Ovary (tissue), 9 donors: ENCODE data around the gene PRICKLE1. TPM values are rescaled to one million over a fixed set of nuclear protein-coding genes. Genes with fewer than 3 reads are reported as not detected.

Experiments
- DNase-seq, 5 donors: peaks; one replicate each; pipeline ENCODE4 v3.0.0-alpha.2; 2019 to 2020
- H3K27ac ChIP-seq, 2 donors: fragments of 200-600 bp; one replicate each; pipeline versions ENCODE4 v1.5.1 to v1.8.0; 2019 to 2022
- H3K27me3 ChIP-seq: fragments of 200-600 bp; one replicate; pipeline ENCODE4 v1.8.0; 2022
- H3K36me3 ChIP-seq: fragments of 200-600 bp; sonication (generic); one replicate; pipeline ENCODE4 v1.5.1; 2019
- H3K4me1 ChIP-seq: one replicate; pipeline ENCODE4 v1.8.1; 2013; ENCODE audit warnings: mild to moderate bottlenecking, moderate library complexity; ENCODE audit not compliant: insufficient read depth
- H3K4me3 ChIP-seq: fragments of 200-600 bp; sonication (generic); one replicate; pipeline ENCODE4 v1.5.1; 2017
- H3K9me3 ChIP-seq, 2 donors: fragments of 200-600 bp in 1 of 2; sonication (generic) in 1 of 2; one replicate each; pipeline versions ENCODE4 v1.5.1 to v1.8.1; 2013 to 2019; ENCODE audit warnings: mild to moderate bottlenecking in 1 of 2, moderate library complexity in 1 of 2
- EP300 ChIP-seq: sonication (generic); formaldehyde crosslinking; IDR thresholded peaks from one replicate; pipeline ENCODE4 v1.6.1; 2017; ENCODE audit warnings: antibody characterized with exemption
- POLR2A ChIP-seq: fragments of 450-650 bp; IDR thresholded peaks from one replicate; pipeline ENCODE4 v1.6.1; 2017; ENCODE audit warnings: antibody characterized with exemption, mild to moderate bottlenecking, moderate library complexity
- WGBS, 3 donors: extraction: QIAGEN DNeasy Blood & Tissue Kit in 1 of 3; methylation state at CpG; one replicate each; pipeline versions ENCODE4 v1.1.5 to v1.1.7; 2013 to 2017; 5-methylcytosine and 5-hydroxymethylcytosine counted together
- intact Hi-C, 4 donors: fragments of 100-400 bp; cut with DNase I; formaldehyde crosslinking; loops; one replicate each; pipeline versions ENCODE4 v1.11.0 to v1.15.1; 2022 to 2023
- polyA plus RNA-seq, 2 donors: library from polyadenylated mRNA; stranded (reverse); fragments of 200-250 nt in 1 of 2; fragments of 350-450 nt in 1 of 2; fragmentation: Illumina TruSeq in 1 of 2; extraction: RNeasy Lipid Tissue Mini Kit (QIAGEN cat#74804) in 1 of 2; gene quantifications; one replicate each; pipeline ENCODE4 v1.2.3, GENCODE V29; 2013 to 2014
- total RNA-seq, 7 donors: library from RNA; depleted of rRNA in 2 of 7; stranded (reverse); fragments of >200 nt in 2 of 7; fragmentation: NEBNext Ultra II Directional in 3 of 7; extraction: Animal tissue kit (Norgen Biotek cat#: 25700) in 3 of 7; gene quantifications; one replicate each; pipeline versions ENCODE4 v1.1.0 to v1.2.4, GENCODE V29; 2016 to 2023
- TF ChIP-seq, protein P1 (sequence below), 3 donors: fragments of 450-650 bp in 2 of 3; fragments of 200-600 bp in 1 of 3; IDR thresholded peaks; one replicate each; pipeline versions ENCODE4 v1.5.1 to v1.8.0; 2016 to 2022; ENCODE audit warnings: antibody characterized with exemption in 3 of 3, mild to moderate bottlenecking in 1 of 3
- donor health status: DM: no; HTN: no; CAD: no; lungs with moderate emphysema.
- donor health status: DM: no; HTN: no; CAD: no.
- donor health status: Bipolar disorder and iron deficiency.
- donor health status: DM: yes; HTN: yes; CAD: no.
- donor health status: DM: no; HTN: no; CAD: no.
- donor health status: DM: yes; HTN: yes; CAD: no.

Gene PRICKLE1
- total and polyA plus RNA-seq, 9 donors = 12.5 to 35.2 (median 22.5) TPM

GRCh38 chr12:42609605-42610004 lies 20.1 kb upstream of the PRICKLE1 start:
- 76 to 80% (median 78%) methylated on average over 8 of the region's 8 CpGs for WGBS, 3 donors
- Histone ChIP-seq H3K9me3 (no peaks in the 10 kb centered on the region), H3K27me3 (no peaks in the 10 kb centered on the region), H3K4me1 (peaks cover 3% of the 10 kb centered on the region), H3K36me3 (no peaks in the 10 kb centered on the region), H3K4me3 (no peak overlapping the region), H3K27ac (no peak overlapping the region)
- TF ChIP-seq POLR2A = no peak
- no peak for TF ChIP-seq EP300
- no peak for DNase-seq
- intact Hi-C loops = no loop called here

- H3K36me3 ChIP-seq = no peaks in the 10 kb centered on the region
- H3K9me3 ChIP-seq = no peaks in the 10 kb centered on the region
- DNase-seq = no peak
- no peak overlapping the region for H3K4me3 ChIP-seq
- WGBS, 3 donors = 58 to 84% (median 69%) methylated on average over 11 of the region's 11 CpGs
- peaks cover 3% of the 10 kb centered on the region for H3K4me1 ChIP-seq
- no peak overlapping the region for H3K27ac ChIP-seq
- H3K27me3 ChIP-seq = no peaks in the 10 kb centered on the region
- TF ChIP-seq POLR2A (no peak), EP300 (no peak)
- TF ChIP-seq, protein P1, sequence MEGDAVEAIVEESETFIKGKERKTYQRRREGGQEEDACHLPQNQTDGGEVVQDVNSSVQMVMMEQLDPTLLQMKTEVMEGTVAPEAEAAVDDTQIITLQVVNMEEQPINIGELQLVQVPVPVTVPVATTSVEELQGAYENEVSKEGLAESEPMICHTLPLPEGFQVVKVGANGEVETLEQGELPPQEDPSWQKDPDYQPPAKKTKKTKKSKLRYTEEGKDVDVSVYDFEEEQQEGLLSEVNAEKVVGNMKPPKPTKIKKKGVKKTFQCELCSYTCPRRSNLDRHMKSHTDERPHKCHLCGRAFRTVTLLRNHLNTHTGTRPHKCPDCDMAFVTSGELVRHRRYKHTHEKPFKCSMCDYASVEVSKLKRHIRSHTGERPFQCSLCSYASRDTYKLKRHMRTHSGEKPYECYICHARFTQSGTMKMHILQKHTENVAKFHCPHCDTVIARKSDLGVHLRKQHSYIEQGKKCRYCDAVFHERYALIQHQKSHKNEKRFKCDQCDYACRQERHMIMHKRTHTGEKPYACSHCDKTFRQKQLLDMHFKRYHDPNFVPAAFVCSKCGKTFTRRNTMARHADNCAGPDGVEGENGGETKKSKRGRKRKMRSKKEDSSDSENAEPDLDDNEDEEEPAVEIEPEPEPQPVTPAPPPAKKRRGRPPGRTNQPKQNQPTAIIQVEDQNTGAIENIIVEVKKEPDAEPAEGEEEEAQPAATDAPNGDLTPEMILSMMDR (IDR thresholded peaks at IDR 0.05) = no peak
- intact Hi-C loops = no loop called here
Measured at GRCh38 chr12:42608196-42608825, 18.8 kb upstream of the PRICKLE1 start.

- Histone ChIP-seq H3K4me1 (peaks cover 3% of the 10 kb centered on the region), H3K4me3 (no peak overlapping the region), H3K27me3 (no peaks in the 10 kb centered on the region), H3K27ac (no peak overlapping the region), H3K9me3 (no peaks in the 10 kb centered on the region), H3K36me3 (no peaks in the 10 kb centered on the region)
- 74 to 77% (median 76%) methylated on average over 5 of the region's 5 CpGs for WGBS, 3 donors
- intact Hi-C loops = no loop called here
- TF ChIP-seq, protein P1 (IDR thresholded peaks at IDR 0.05) = no peak
- no peak for TF ChIP-seq EP300
- TF ChIP-seq POLR2A = no peak
- DNase-seq = no peak
Measured at GRCh38 chr12:42607584-42608058, 18.1 kb upstream of the PRICKLE1 start.

- 89 to 91% (median 90%) methylated on average over 1 of the region's 1 CpG for WGBS, 3 donors
- intact Hi-C loops = no loop called here
Measured at GRCh38 chr12:42606471-42606870, 16.9 kb upstream of the PRICKLE1 start.

GRCh38 chr12:42605685-42606084 lies 16.1 kb upstream of the PRICKLE1 start:
- no peak for DNase-seq
- no peaks in the 10 kb centered on the region for H3K27me3 ChIP-seq
- no peak overlapping the region for H3K27ac ChIP-seq
- TF ChIP-seq EP300 (no peak), POLR2A (no peak)
- TF ChIP-seq, protein P1 (IDR thresholded peaks at IDR 0.05) = no peak
- H3K9me3 ChIP-seq = no peaks in the 10 kb centered on the region
- H3K36me3 ChIP-seq = no peaks in the 10 kb centered on the region
- intact Hi-C loops = no loop called here
- no peak overlapping the region for H3K4me3 ChIP-seq
- no peaks in the 10 kb centered on the region for H3K4me1 ChIP-seq

More at GRCh38 chr12:42606471-42606870, 16.9 kb upstream of the PRICKLE1 start:
- Histone ChIP-seq H3K27ac (no peak overlapping the region), H3K4me3 (no peak overlapping the region), H3K27me3 (no peaks in the 10 kb centered on the region), H3K9me3 (no peaks in the 10 kb centered on the region), H3K36me3 (no peaks in the 10 kb centered on the region), H3K4me1 (no peaks in the 10 kb centered on the region)
- TF ChIP-seq POLR2A = no peak
- no peak for TF ChIP-seq EP300
- TF ChIP-seq, protein P1 (IDR thresholded peaks at IDR 0.05) = no peak
- no peak for DNase-seq
